Naive thymus-derived CD4-positive, alpha-beta T cell (primary cell): ENCODE results near the gene AGPAT4. TPM values are rescaled to one million over a fixed set of nuclear protein-coding genes. Genes with fewer than 3 reads are reported as not detected.

ENCODE experiments used
- ATAC-seq: fragments of 150-1000 bp; cut with Tn5 transposase; 2 replicates; pipeline ENCODE4 v1.10.0; 2021; ENCODE audit warnings: mild to moderate bottlenecking, moderate library complexity
- CTCF ChIA-PET: fragments of 350-600 bp; sonication (Branson Sonifier 250); formaldehyde crosslinking; loops from one replicate; lab custom pipeline; 2021; ENCODE audit warnings: antibody characterized with exemption; lab: Charles Lee
- POLR2A ChIA-PET: fragments of 350-600 bp; sonication (Branson Sonifier 250); formaldehyde crosslinking; loops from one replicate; lab custom pipeline; 2021; ENCODE audit warnings: antibody characterized with exemption, inconsistent platforms; lab: Charles Lee
- DNase-seq, 9 donors: peaks; one replicate each; pipeline versions ENCODE4 v3.0.0 to v3.0.0-alpha.2; 2020 to 2022; ENCODE audit warnings: mixed read lengths in 1 of 9
- H3K27ac ChIP-seq: one replicate; pipeline ENCODE4 v1.7.0; 2013; ENCODE audit warnings: mild to moderate bottlenecking, low read depth, low read length, moderate library complexity
- H3K27me3 ChIP-seq, 2 donors: one replicate each; pipeline ENCODE4 v1.7.0; 2013; ENCODE audit warnings: low read length in 2 of 2, mild to moderate bottlenecking in 2 of 2, moderate library complexity in 2 of 2; ENCODE audit not compliant: control insufficient read depth in 2 of 2, insufficient read depth in 2 of 2
- H3K36me3 ChIP-seq, 3 experiments: 1 replicate in 2 of 3; 2 replicates in 1 of 3; pipeline ENCODE4 v1.7.0; 2013; ENCODE audit warnings: low read length in 3 of 3, mild to moderate bottlenecking in 3 of 3, moderate library complexity in 1 of 3; ENCODE audit not compliant: insufficient read depth in 3 of 3, control insufficient read depth in 2 of 3
- H3K4me1 ChIP-seq, 2 donors: one replicate each; pipeline ENCODE4 v1.7.0; 2013; ENCODE audit warnings: low read length in 2 of 2, mild to moderate bottlenecking in 2 of 2, moderate library complexity in 1 of 2; ENCODE audit not compliant: control insufficient read depth in 2 of 2, insufficient read depth in 2 of 2
- H3K4me3 ChIP-seq: 2 replicates; pipeline ENCODE4 v1.7.0; 2013; ENCODE audit warnings: mild to moderate bottlenecking, low read length
- H3K9me3 ChIP-seq, 3 experiments: 1 replicate in 2 of 3; 2 replicates in 1 of 3; pipeline ENCODE4 v1.7.0; 2013; ENCODE audit warnings: low read length in 3 of 3; ENCODE audit not compliant: control insufficient read depth in 2 of 3
- H3K27ac Mint-ChIP-seq, 9 donors: one replicate each; pipeline ENCODE4 v1.8.0; 2020 to 2022; ENCODE audit warnings: mixed read lengths in 9 of 9, mild to moderate bottlenecking in 8 of 9, moderate library complexity in 5 of 9, inconsistent platforms in 2 of 9
- H3K27me3 Mint-ChIP-seq, 5 donors: one replicate each; pipeline ENCODE4 v1.8.0; 2021 to 2022; ENCODE audit warnings: mixed read lengths in 5 of 5, mild to moderate bottlenecking in 1 of 5
- H3K36me3 Mint-ChIP-seq, 5 donors: one replicate each; pipeline ENCODE4 v1.8.0; 2020 to 2022; ENCODE audit warnings: mixed read lengths in 5 of 5, mild to moderate bottlenecking in 3 of 5, inconsistent platforms in 1 of 5
- H3K4me1 Mint-ChIP-seq, 7 donors: one replicate each; pipeline ENCODE4 v1.8.0; 2020 to 2022; ENCODE audit warnings: mixed read lengths in 7 of 7, mild to moderate bottlenecking in 3 of 7, inconsistent platforms in 1 of 7
- H3K4me3 Mint-ChIP-seq, 10 donors: one replicate each; pipeline ENCODE4 v1.8.0; 2020 to 2022; ENCODE audit warnings: mild to moderate bottlenecking in 10 of 10, mixed read lengths in 10 of 10, moderate library complexity in 6 of 10, inconsistent platforms in 2 of 10
- H3K9me3 Mint-ChIP-seq, 11 donors: one replicate each; pipeline ENCODE4 v1.8.0; 2020 to 2022; ENCODE audit warnings: mixed read lengths in 11 of 11, mild to moderate bottlenecking in 4 of 11, inconsistent platforms in 1 of 11, moderate library complexity in 1 of 11
- intact Hi-C, 2 donors: fragments of 100-400 bp; cut with micrococcal nuclease; formaldehyde crosslinking; loops; one replicate each; pipeline ENCODE4 v1.15.1; 2023
- polyA plus RNA-seq, 2 donors: library from polyadenylated mRNA; unstranded; fragments of 300-500 nt; fragmentation: Illumina TruSeq; gene quantifications; one replicate each; pipeline ENCODE4 v1.2.3, GENCODE V29; 2021
- total RNA-seq, 6 experiments: library from RNA in 5 of 6; stranded (reverse) in 5 of 6; gene quantifications; 1 replicate in 5 of 6; 2 replicates in 1 of 6; pipeline ENCODE4 v1.2.3 and lab custom pipeline; 2021 to 2026

AGPAT4 gene
- total and polyA plus RNA-seq, 7 experiments from 2014 or later: 1.1 to 16.2 (median 2.4) TPM

DNA sequence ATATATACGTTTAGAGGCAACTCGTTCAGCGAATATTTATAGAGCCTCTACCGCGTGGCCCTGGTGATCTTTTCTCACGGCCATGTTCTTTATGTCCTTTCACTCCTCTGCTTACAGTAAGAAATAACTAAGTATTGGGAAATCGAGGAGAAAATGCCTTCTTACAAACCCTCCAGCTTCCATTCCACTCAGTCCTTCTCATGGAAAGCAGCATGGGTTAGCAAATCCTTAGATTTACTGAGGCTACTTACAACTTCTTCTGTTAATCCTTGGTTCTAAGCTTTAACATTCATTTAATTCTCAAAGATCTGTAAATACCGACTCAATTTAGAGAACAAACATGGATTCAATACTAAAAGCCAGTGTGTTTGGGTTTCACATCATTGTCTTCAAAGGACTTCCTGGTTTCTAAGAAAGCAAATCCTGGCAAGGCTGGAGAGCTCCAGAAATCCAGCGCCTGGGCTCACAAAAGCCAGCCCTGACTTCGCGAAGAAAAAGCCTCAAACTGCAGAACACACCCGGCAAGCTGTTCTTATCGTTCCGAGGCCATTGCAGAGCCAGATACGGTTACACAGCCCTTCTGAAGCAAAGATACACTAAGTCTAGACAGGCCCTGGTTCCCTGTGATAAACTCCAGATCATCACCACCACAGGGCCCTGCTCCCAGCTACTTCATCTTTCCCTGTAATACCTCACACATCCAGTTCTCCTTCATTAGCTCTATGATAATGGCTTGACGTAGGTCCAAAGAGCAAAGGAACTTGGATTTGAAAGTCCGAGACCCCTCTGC is 19.2 kb downstream of the AGPAT4 start:
- Histone ChIP-seq H3K36me3 (no peaks in the 10 kb centered on the region), H3K27ac (no peak overlapping the region), H3K4me1 (no peaks in the 10 kb centered on the region), H3K4me3 (no peak overlapping the region), H3K9me3 (no peaks in the 10 kb centered on the region), H3K27me3 (no peaks in the 10 kb centered on the region)
- ATAC-seq (no peak), DNase-seq (no peak)
- Mint-ChIP-seq H3K27me3 (no peaks in the 10 kb centered on the region), H3K36me3 (peaks cover 0 to 7% (median 0%) of the 10 kb centered on the region in 5 donors), H3K9me3 (peaks cover 0 to 1% (median 0%) of the 10 kb centered on the region in 11 donors), H3K4me1 (peaks cover 0 to 8% (median 0%) of the 10 kb centered on the region in 7 donors), H3K27ac (no peak overlapping the region), H3K4me3 (no peak overlapping the region)
- ChIA-PET POLR2A (no interaction called here), CTCF (interaction anchor here (0.7 kb wide), 1 partner anchor 1601 kb away, joined by 4 read pairs; no protein-coding TSS in a partner anchor)
- intact Hi-C loops: no loop called here

DNA sequence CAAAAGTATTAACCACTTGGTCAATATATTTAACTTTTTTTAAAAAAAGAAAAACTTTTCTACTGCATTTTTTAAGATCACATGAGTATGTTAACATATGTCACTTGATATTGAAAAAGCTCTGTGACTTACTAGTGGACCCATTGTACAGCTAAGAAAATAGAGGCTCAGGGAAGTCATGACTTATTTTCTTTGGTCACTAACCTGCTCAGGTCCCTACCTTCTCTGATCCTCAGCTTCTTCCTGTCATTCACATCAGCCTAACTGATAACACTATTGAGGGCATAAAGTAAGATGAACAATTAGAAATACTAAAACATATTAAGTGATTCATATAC is 19.8 kb downstream of the AGPAT4 start:
- H3K9me3 ChIP-seq: no peaks in the 10 kb centered on the region
- no peaks in the 10 kb centered on the region for H3K27me3 ChIP-seq
- no peaks in the 10 kb centered on the region for H3K36me3 ChIP-seq
- DNase-seq: no peak
- no peaks in the 10 kb centered on the region for H3K4me1 ChIP-seq
- ChIA-PET POLR2A (no interaction called here), CTCF (interaction anchor here (0.7 kb wide), 1 partner anchor 1601 kb away, joined by 4 read pairs; no protein-coding TSS in a partner anchor)
- ATAC-seq: no peak
- intact Hi-C loops: no loop called here
- H3K27ac Mint-ChIP-seq: no peak overlapping the region
- H3K27ac ChIP-seq: no peak overlapping the region
- H3K9me3 Mint-ChIP-seq: peaks cover 0 to 1% (median 0%) of the 10 kb centered on the region in 11 donors
- peaks cover 0 to 8% (median 0%) of the 10 kb centered on the region in 7 donors for H3K4me1 Mint-ChIP-seq
- H3K4me3 ChIP-seq: no peak overlapping the region
- peaks cover 0 to 4% (median 3%) of the 10 kb centered on the region in 5 donors for H3K36me3 Mint-ChIP-seq
- no peak overlapping the region for H3K4me3 Mint-ChIP-seq
- no peaks in the 10 kb centered on the region for H3K27me3 Mint-ChIP-seq

GRCh38 chr6:161251345-161251744 is 22.5 kb downstream of the AGPAT4 start:
- Histone ChIP-seq H3K27me3 (no peaks in the 10 kb centered on the region), H3K4me1 (no peaks in the 10 kb centered on the region), H3K27ac (no peak overlapping the region), H3K36me3 (no peaks in the 10 kb centered on the region), H3K9me3 (no peaks in the 10 kb centered on the region), H3K4me3 (no peak overlapping the region)
- intact Hi-C loops: no loop called here
- no peak for ATAC-seq
- Mint-ChIP-seq H3K4me3 (no peak overlapping the region), H3K4me1 (peaks cover 0 to 8% (median 0%) of the 10 kb centered on the region in 7 donors), H3K36me3 (peaks cover 0 to 8% (median 3%) of the 10 kb centered on the region in 5 donors), H3K27ac (no peak overlapping the region), H3K9me3 (peaks cover 0 to 3% (median 0%) of the 10 kb centered on the region in 11 donors), H3K27me3 (no peaks in the 10 kb centered on the region)
- DNase-seq: no peak
- ChIA-PET POLR2A (no interaction called here), CTCF (no interaction called here)

DNA sequence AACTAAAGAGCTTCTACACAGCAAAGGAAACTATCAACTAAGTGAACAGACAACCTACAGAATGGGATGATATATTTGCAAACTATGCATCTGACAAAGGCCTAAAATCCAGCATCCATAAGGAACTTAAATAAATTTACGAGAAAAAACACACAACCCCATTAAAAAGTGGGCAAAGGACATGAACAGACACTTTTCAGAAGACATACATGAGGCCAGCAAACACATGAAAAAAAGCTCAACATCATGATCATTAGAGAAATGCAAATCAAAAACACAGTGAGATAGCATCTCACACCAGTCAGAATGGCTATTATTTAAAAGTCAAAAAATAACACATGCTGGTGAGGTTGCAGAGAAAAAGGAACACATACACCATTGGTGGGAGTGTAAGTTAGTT is 24.5 kb downstream of the AGPAT4 start:
- POLR2A ChIA-PET: interaction anchor here (0.7 kb wide), 1 partner anchor 9 kb away, joined by 3 read pairs; no protein-coding TSS in a partner anchor
- CTCF ChIA-PET: no interaction called here

DNA sequence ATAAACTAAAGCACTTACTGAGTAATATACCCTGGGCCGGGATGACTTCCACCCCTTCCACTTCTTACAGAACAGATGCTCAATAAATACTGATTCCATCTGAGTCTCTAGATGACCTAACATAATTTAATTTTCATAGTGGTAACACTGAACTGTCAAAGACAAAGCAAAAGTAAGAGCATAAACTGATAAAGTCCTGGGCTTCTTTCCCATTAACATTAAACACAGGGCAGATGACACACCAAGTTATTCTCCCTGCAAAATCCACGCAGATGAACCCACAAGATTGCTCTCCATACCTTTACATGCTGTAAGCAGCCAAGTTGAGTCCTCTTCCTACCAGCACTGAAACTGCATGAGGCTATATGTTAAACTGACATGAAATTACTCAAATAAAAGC is 27.1 kb downstream of the AGPAT4 start:
- no peak overlapping the region for H3K4me3 Mint-ChIP-seq
- no peak for DNase-seq
- intact Hi-C loops: no loop called here
- no peaks in the 10 kb centered on the region for H3K27me3 ChIP-seq
- H3K36me3 ChIP-seq: no peaks in the 10 kb centered on the region
- H3K27ac Mint-ChIP-seq: no peak overlapping the region
- H3K36me3 Mint-ChIP-seq: peaks cover 0 to 10% (median 5%) of the 10 kb centered on the region in 5 donors
- H3K4me1 ChIP-seq: no peaks in the 10 kb centered on the region
- H3K9me3 Mint-ChIP-seq: peaks cover 0 to 3% (median 0%) of the 10 kb centered on the region in 11 donors
- no peaks in the 10 kb centered on the region for H3K27me3 Mint-ChIP-seq
- ChIA-PET CTCF (no interaction called here), POLR2A (no interaction called here)
- H3K4me1 Mint-ChIP-seq: peaks cover 0 to 7% (median 0%) of the 10 kb centered on the region in 7 donors
- H3K4me3 ChIP-seq: no peak overlapping the region
- no peak for ATAC-seq
- H3K9me3 ChIP-seq: no peaks in the 10 kb centered on the region
- no peak overlapping the region for H3K27ac ChIP-seq

More for the DNA sequence above, 24.5 kb downstream of the AGPAT4 start:
- Mint-ChIP-seq H3K27ac (no peak overlapping the region), H3K36me3 (peaks cover 0 to 7% (median 5%) of the 10 kb centered on the region in 5 donors), H3K27me3 (no peaks in the 10 kb centered on the region), H3K4me3 (no peak overlapping the region), H3K9me3 (peaks cover 0 to 3% (median 0%) of the 10 kb centered on the region in 11 donors), H3K4me1 (peaks cover 0 to 6% (median 0%) of the 10 kb centered on the region in 7 donors)
- DNase-seq (no peak), ATAC-seq (no peak)
- no peak overlapping the region for H3K27ac ChIP-seq
- intact Hi-C loops: no loop called here
- no peak overlapping the region for H3K4me3 ChIP-seq
- no peaks in the 10 kb centered on the region for H3K27me3 ChIP-seq
- H3K4me1 ChIP-seq: no peaks in the 10 kb centered on the region
- H3K36me3 ChIP-seq: no peaks in the 10 kb centered on the region
- no peaks in the 10 kb centered on the region for H3K9me3 ChIP-seq

GRCh38 chr6:161245363-161245762 is 28.5 kb downstream of the AGPAT4 start:
- ChIA-PET POLR2A (no interaction called here), CTCF (no interaction called here)
- no peaks in the 10 kb centered on the region for H3K27me3 Mint-ChIP-seq
- H3K27ac Mint-ChIP-seq: no peak overlapping the region
- H3K27me3 ChIP-seq: no peaks in the 10 kb centered on the region
- H3K9me3 ChIP-seq: no peaks in the 10 kb centered on the region
- peaks cover 0 to 3% (median 0%) of the 10 kb centered on the region in 11 donors for H3K9me3 Mint-ChIP-seq
- ATAC-seq (no peak), DNase-seq (no peak)
- H3K4me1 ChIP-seq: no peaks in the 10 kb centered on the region
- intact Hi-C loops: no loop called here
- no peak overlapping the region for H3K4me3 Mint-ChIP-seq
- peaks cover 0 to 10% (median 5%) of the 10 kb centered on the region in 5 donors for H3K36me3 Mint-ChIP-seq
- H3K36me3 ChIP-seq: no peaks in the 10 kb centered on the region
- no peak overlapping the region for H3K4me3 ChIP-seq
- H3K27ac ChIP-seq: no peak overlapping the region
- H3K4me1 Mint-ChIP-seq: peaks cover 0 to 7% (median 0%) of the 10 kb centered on the region in 7 donors
